ENCODE results near the gene DOCK7.
"Not testable (repeated sequence)": the region's sequence is repeated elsewhere in the genome, so short reads cannot be mapped to it uniquely, and the experiment has no call there.

Gene DOCK7

DNA sequence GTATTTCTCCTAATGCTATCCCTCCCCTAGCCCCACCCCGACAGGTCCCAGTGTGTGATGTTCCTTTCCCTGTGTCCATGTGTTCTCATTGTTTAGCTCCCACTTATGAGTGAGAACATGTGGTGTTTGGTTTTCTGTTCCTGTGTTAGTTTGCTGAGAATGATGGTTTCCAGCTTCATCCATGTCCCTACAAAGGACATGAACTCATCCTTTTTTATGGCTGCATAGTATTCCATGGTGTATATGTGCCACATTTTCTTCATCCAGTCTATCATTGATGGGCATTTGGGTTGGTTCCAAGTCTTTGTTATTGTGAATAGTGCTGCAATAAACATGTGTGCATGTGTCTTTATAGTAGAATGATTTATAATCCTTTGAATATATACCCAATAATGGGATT lies 77.6 kb downstream of the DOCK7 start:
- DNase-seq (ENCODE audit: low read depth in 4 of 4, low spot score in 1 of 4): not testable (repeated sequence)

GRCh38 chr1:62608905-62609304 lies 79.3 kb downstream of the DOCK7 start:
- no peak for DNase-seq (ENCODE audit: low read depth in 4 of 4, low spot score in 1 of 4)

- no peak for DNase-seq (ENCODE audit: low read depth in 4 of 4, low spot score in 1 of 4)
Observed at GRCh38 chr1:62601457-62601856, 86.7 kb downstream of the DOCK7 start.

GRCh38 chr1:62599044-62599443 lies 89.1 kb downstream of the DOCK7 start:
- no peak for DNase-seq (ENCODE audit: low read depth in 4 of 4, low spot score in 1 of 4)

DNA sequence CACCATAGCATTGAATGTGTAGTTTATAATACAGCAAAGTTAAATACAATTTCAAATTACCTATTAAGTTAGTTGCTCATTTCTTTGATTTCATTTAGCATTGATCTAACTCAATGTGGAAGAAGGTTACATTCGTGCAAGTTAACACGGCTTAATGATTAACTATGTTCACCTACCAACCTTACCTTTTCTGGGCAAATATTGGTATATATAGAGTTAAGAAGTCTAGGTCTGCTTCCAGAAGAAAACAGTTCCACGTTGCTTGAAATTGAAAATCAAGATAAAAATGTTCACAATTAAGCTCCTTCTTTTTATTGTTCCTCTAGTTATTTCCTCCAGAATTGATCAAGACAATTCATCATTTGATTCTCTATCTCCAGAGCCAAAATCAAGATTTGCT lies 90.9 kb downstream of the DOCK7 start, which contains the start of gene ANGPTL3:
ANGPTL3 (plus strand) TSS at position 240 of the 400 bp plus-strand sequence; CDS start at position 287, 47 bp downstream.
- DNase-seq (ENCODE audit: low read depth in 4 of 4, low spot score in 1 of 4): no peak

GRCh38 chr1:62595647-62596046 lies 92.5 kb downstream of the DOCK7 start:
- DNase-seq (ENCODE audit: low read depth in 4 of 4, low spot score in 1 of 4): no peak

GRCh38 chr1:62593825-62594394 lies 94.3 kb downstream of the DOCK7 start:
- no peak for DNase-seq (ENCODE audit: low read depth in 4 of 4, low spot score in 1 of 4)

- no peak for DNase-seq (ENCODE audit: low read depth in 4 of 4, low spot score in 1 of 4)
Observed at GRCh38 chr1:62590970-62591368, 97.2 kb downstream of the DOCK7 start.

GRCh38 chr1:62590255-62590969 lies 97.8 kb downstream of the DOCK7 start:
- no peak for DNase-seq (ENCODE audit: low read depth in 4 of 4, low spot score in 1 of 4)

GRCh38 chr1:62589321-62589720 lies 98.9 kb downstream of the DOCK7 start:
- DNase-seq (ENCODE audit: low read depth in 4 of 4, low spot score in 1 of 4): no peak

DNA sequence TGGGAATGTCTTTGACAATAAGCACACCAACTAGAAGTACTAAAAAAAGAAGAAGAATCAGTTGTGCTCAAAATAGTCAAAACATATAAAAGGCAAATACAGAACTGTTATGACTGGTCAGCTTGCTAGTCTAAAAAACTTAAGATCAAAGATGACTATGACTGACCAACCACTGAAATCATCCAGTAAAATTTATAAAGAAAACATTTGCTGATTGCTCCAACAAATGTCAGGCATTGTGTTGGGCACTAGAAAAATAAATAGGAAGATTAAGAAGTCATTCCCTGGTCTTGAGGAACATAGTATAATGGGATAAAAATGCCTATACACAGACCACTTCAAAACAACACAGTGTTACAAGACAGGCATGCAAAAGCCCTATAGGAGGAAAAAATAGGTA lies 100.2 kb downstream of the DOCK7 start:
- DNase-seq (ENCODE audit: low read depth in 4 of 4, low spot score in 1 of 4): no peak

DNA sequence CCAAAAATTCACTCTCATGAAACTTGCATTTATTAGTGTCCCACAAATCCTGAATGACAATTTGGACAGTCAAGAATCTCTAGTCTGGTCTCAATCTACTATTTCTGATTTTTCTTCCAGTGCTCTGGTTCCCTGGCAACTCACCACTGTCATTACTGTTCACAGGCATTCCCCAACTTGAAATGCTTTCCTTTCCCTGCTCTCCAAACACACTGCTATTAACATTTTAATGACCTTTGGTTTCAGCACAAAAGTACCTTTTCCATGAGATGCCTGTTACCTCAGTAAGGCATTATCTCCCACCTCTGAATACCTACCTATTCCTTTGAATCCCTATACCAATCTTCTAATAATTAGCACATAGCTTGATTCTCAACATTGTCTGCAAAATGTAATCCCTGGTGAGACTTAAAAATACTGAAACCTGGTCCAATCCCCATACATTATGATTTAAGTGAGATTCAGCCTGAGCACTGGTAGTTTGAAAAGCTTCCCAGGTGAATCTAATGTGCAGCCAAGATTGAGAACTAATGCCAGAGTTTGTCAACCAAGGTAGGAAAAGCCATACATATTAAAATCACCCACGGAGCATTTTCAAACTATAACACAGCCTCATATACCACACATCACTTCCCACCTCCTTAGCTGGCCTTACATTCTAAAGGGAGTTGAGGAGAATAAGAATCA lies 102.6 kb downstream of the DOCK7 start:
- DNase-seq (ENCODE audit: low read depth in 4 of 4, low spot score in 1 of 4): no peak

DNA sequence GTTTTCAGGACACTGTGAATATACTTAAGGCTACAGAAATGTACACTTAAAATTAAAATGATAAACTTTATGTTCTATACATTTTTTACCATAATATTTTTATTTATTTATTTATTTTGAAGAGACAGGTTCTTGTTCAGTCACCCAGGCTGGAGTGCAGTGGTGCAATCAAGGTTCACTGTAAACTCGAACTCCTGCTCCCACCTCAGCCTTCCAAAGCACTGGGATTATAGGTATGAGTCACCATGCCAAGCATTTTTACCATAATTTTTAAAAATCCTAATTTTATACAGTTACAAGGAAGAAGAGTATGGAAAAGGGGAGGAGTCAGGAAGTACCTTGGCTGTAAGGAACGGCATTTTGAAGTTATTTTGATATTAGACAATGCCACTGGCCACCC lies 114.5 kb downstream of the DOCK7 start:
- no peak for DNase-seq (ENCODE audit: low read depth in 4 of 4, low spot score in 1 of 4)

- no peak for DNase-seq (ENCODE audit: low read depth in 4 of 4, low spot score in 1 of 4)
Observed at GRCh38 chr1:62572476-62572875, 115.7 kb downstream of the DOCK7 start.

DNA sequence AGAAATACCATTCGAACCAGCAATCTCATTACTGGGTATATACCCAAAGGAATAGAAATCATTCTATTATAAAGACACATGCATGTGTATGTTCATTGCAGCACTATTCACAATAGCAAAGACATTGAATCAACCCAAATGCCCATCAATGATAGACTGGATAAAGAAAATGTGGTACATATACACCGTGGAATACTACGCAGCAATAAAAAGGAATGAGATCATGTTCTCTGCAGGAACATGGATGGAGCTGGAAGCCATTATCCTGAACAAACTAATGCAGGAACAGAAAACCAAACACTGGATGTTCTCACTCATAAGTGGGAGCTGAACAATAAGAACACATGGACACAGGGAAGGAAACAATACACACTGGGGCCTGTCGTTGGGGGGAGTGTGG lies 116.7 kb downstream of the DOCK7 start:
- DNase-seq (ENCODE audit: low read depth in 4 of 4, low spot score in 1 of 4): not testable (repeated sequence)

DNA sequence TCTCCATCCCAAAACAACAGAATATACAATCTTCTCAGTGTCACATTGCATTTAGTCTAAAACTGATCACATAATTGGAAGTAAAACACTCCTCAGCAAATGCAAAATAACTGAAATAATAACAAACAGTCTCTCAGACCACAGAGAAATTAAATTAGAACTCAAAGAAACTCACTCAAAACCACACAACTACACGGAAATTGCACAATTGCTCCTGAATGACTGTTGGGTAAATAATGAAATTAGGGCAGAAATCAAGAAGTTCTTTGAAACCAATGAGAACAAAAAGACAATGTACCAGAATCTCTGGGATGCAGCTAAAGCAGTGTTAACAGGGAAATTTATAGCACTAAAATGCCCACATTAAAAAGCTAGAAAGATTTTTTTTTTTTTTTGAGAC lies 120.3 kb downstream of the DOCK7 start:
- DNase-seq (ENCODE audit: low read depth in 4 of 4, low spot score in 1 of 4): not testable (repeated sequence)

DNA sequence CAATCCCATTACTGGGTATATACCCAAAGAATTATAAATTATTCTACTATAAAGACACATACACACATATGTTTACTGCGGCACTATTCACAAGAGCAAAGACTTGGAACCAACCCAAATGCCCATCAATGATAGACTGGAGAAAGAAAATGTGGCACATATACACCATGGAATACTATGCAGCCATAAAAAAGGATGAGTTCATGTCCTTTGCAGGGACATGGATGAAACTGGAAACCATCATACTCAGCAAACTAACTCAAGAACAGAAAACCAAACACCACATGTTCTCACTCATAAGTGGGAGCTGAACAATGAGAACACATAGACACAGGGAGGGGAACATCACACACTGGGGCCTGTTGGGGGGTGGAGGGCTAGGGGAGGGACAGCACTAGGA lies 121.0 kb downstream of the DOCK7 start:
- DNase-seq (ENCODE audit: low read depth in 4 of 4, low spot score in 1 of 4): not testable (repeated sequence)

DNA sequence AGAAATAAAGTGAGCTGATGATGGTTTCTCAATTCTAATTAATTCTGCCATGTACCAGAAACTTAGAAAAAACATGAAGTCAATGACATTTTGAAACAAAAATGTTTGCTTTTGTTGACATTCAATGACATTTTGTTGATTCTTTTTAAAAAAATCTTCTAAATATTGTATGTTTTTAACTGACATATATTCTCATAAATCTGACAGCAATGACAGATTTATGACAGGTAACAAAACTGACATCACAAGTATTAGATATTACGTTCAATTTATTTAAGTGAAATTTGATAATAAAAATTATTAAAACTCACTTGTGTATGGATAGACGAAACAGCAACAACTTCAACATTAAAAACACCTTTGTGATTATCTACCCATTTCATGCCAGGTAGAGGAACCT lies 126.9 kb downstream of the DOCK7 start:
- no peak for DNase-seq (ENCODE audit: low read depth in 4 of 4, low spot score in 1 of 4)

DNA sequence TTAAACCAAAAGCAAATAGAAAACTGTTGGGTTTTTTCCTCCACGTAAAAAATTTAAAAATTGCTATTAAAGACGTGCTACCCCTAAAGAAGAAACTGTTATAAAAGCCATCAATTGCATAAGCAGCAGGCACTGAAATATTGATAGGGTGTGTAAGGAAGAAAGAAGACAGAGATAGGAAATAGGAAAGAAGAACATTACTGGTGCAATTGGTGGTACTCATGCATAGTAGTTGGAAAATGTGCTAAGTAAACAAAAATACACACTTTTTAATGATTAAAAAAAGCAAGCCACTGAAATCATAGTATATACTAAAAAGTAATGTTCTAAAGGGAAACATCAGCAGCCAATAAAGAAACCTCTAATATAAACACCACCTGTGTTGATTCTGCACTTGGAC lies 143.6 kb downstream of the DOCK7 start:
- no peak for DNase-seq (ENCODE audit: low read depth in 4 of 4, low spot score in 1 of 4)

DNA sequence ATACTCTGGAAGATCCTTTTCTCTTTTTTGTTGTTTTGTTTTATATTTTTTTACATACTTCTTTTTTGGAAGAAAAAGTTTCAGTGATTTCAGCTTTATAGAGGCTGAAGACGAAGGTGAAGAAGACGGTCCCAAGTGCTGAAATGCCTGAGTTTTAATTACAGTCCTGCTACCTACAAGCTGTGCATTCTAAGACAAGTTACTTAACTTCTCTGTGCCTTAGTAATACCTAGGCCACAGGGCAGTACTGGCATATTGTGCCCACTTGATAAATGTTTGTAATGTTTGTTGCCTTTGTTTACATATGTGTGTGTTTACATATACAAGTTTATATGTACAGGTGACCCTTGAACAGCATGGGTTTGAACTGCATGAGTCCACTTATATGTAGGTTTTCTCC lies 147.1 kb downstream of the DOCK7 start:
- no peak for DNase-seq (ENCODE audit: low read depth in 4 of 4, low spot score in 1 of 4)

- DNase-seq (ENCODE audit: low read depth in 4 of 4, low spot score in 1 of 4): no peak
Observed at GRCh38 chr1:62539028-62539447, 149.1 kb downstream of the DOCK7 start.

DNA sequence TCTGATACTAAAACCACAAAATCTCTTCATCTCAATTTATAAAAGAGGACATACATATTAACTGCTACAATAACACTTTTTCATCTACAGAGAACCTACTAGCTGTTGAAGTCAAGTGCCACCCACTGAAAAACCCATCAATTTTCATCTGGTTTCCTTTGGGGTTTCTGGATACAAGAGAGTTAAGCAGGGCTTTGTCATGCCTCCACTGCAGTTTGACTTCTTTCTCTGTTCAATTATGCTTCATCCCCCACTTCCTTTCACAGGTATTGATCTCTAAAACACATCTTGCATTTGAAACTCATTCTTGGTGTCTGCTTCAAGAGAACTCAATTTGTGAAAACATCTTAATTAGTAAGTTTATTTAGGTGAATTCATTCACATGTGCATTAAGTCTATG lies 151.3 kb downstream of the DOCK7 start:
- no peak for DNase-seq (ENCODE audit: low read depth in 4 of 4, low spot score in 1 of 4)

All from stimulated activated CD4-positive, alpha-beta T cell treated with anti-CD3 and anti-CD28 coated beads, Interleukin-1b, Interleukin-23, amount 100 ng/mL, for 24 hours (primary cell).